HCT116 (cell line): Measurements from ENCODE around the gene PRR20B. TPM values are rescaled to one million over a fixed set of nuclear protein-coding genes. Genes with fewer than 3 reads are reported as not detected.

Source experiments
- ATAC-seq: fragments of 200-7000 bp; cut with Tn5 transposase; 2 replicates; pipeline ENCODE4 v1.9.1; 2020; ENCODE audit warnings: mild to moderate bottlenecking, moderate library complexity
- BruUV-seq: library from RNA; stranded (reverse); fragments of 400-500 nt; replicated peaks from 2 replicates; lab custom pipeline; 2021; lab: Mats Ljungman, UMichigan
- CTCF ChIA-PET: fragments of 300-600 bp; sonication (Branson Sonifier 250); formaldehyde crosslinking; loops from one replicate; lab custom pipeline; 2021; ENCODE audit warnings: antibody characterized with exemption; lab: Charles Lee
- POLR2A ChIA-PET: fragments of 300-600, 350-600 bp; sonication (Branson Sonifier 250); formaldehyde crosslinking; loops from one replicate; lab custom pipeline; 2021; ENCODE audit warnings: antibody characterized with exemption; lab: Charles Lee
- RAD21 ChIA-PET, 2 experiments: fragments of 300-600 bp; sonication (Branson Sonifier 250); formaldehyde crosslinking; loops; one replicate each; lab custom pipeline; 2023; ENCODE audit warnings: low total read pairs in 2 of 2; ENCODE audit not compliant: uncharacterized antibody in 2 of 2, unreplicated experiment in 2 of 2, low non-redundant PET in 1 of 2; lab: Charles Lee
- DNase-seq: peaks from one replicate; pipeline ENCODE4 v3.0.0-alpha.2; 2010; ENCODE audit warnings: low read depth, low spot score
- H2AFZ ChIP-seq: fragments of 200-600 bp; shearing (Covaris generic), sonication (generic); 2 replicates; pipeline ENCODE4 v1.6.1; 2017; ENCODE audit warnings: low read depth, mixed run types, mixed read lengths, antibody characterized with exemption, low read length; ENCODE audit not compliant: poor library complexity, severe bottlenecking
- H3K27ac ChIP-seq: 2 replicates; pipeline ENCODE4 v1.5.1; 2012; ENCODE audit warnings: low read depth, low read length
- H3K27me3 ChIP-seq: fragments of 200-600 bp; sonication (generic); 2 replicates; pipeline ENCODE4 v1.6.1; 2016; ENCODE audit warnings: mixed run types, low read length, mixed read lengths; ENCODE audit not compliant: insufficient read depth
- H3K36me3 ChIP-seq, 2 experiments: fragments of 200-500 bp in 1 of 2; fragments of 200-600 bp in 1 of 2; sonication (Bioruptor generic) in 1 of 2; sonication (generic) in 1 of 2; 2 replicates each; pipeline versions ENCODE4 v1.5.1 to v1.6.1; 2014 to 2016; ENCODE audit warnings: low read length in 2 of 2, inconsistent platforms in 1 of 2, mixed read lengths in 1 of 2, mixed run types in 1 of 2; ENCODE audit not compliant: insufficient read depth in 2 of 2, control insufficient read depth in 1 of 2
- H3K4me1 ChIP-seq, 2 experiments: fragments of 200-600 bp in 1 of 2; sonication (generic) in 1 of 2; 2 replicates each; pipeline versions ENCODE4 v1.5.1 to v1.6.1; 2012 to 2017; ENCODE audit warnings: low read length in 2 of 2, inconsistent platforms in 1 of 2, mild to moderate bottlenecking in 1 of 2, mixed read lengths in 1 of 2, mixed run types in 1 of 2, moderate library complexity in 1 of 2; ENCODE audit not compliant: insufficient read depth in 2 of 2, control insufficient read depth in 1 of 2
- H3K4me2 ChIP-seq: fragments of 200-600 bp; sonication (generic); 2 replicates; pipeline ENCODE4 v1.6.1; 2017; ENCODE audit warnings: mixed run types, low read length, mixed read lengths
- H3K4me3 ChIP-seq, 2 experiments: fragments of 200-600 bp in 1 of 2; sonication (generic) in 1 of 2; replicated peaks in 1 of 2; 2 replicates each; pipeline ENCODE4 v1.5.1; 2011 to 2016; ENCODE audit warnings: low read length in 2 of 2, control low read depth in 1 of 2, low read depth in 1 of 2, mild to moderate bottlenecking in 1 of 2, mixed read lengths in 1 of 2, mixed run types in 1 of 2
- H3K79me2 ChIP-seq: fragments of 200-600 bp; sonication (generic); 2 replicates; pipeline ENCODE4 v1.6.1; 2017; ENCODE audit warnings: mild to moderate bottlenecking, mixed run types, low read length, moderate library complexity, mixed read lengths; ENCODE audit not compliant: insufficient read depth
- H3K9ac ChIP-seq: fragments of 200-600 bp; sonication (generic); 2 replicates; pipeline ENCODE4 v1.6.1; 2016; ENCODE audit warnings: low read length, mixed read lengths
- H3K9me2 ChIP-seq: fragments of 200-600 bp; sonication (generic), shearing (Covaris generic); 2 replicates; pipeline ENCODE4 v1.6.1; 2017; ENCODE audit warnings: mixed run types, mild to moderate bottlenecking, moderate library complexity; ENCODE audit not compliant: insufficient read depth
- H3K9me3 ChIP-seq, 2 experiments: fragments of 200-500 bp in 1 of 2; fragments of 200-600 bp in 1 of 2; sonication (Bioruptor generic) in 1 of 2; sonication (generic) in 1 of 2; 2 replicates each; pipeline ENCODE4 v1.6.1; 2014 to 2017; ENCODE audit warnings: low read length in 2 of 2, mixed read lengths in 2 of 2, inconsistent platforms in 1 of 2, low read depth in 1 of 2, mild to moderate bottlenecking in 1 of 2, mixed run types in 1 of 2, moderate library complexity in 1 of 2; ENCODE audit not compliant: control insufficient read depth in 1 of 2, insufficient read depth in 1 of 2
- H4K20me1 ChIP-seq: fragments of 200-600 bp; sonication (generic), shearing (Covaris generic); 2 replicates; pipeline ENCODE4 v1.6.1; 2017; ENCODE audit warnings: mixed run types, mild to moderate bottlenecking, moderate library complexity; ENCODE audit not compliant: insufficient read depth
- ATF3 ChIP-seq: IDR thresholded peaks from 2 replicates; pipeline ENCODE4 v1.6.1; 2012
- CBX3 ChIP-seq: IDR thresholded peaks from 2 replicates; pipeline ENCODE4 v1.6.1; 2012; ENCODE audit warnings: low read depth
- CEBPB ChIP-seq: IDR thresholded peaks from 2 replicates; pipeline ENCODE4 v1.6.1; 2012; ENCODE audit warnings: low read depth
- CTCF ChIP-seq, 3 experiments: fragments of 200-600 bp in 1 of 3; sonication (generic) in 1 of 3; IDR thresholded peaks in 2 of 3; conservative IDR thresholded peaks in 1 of 3; 2 replicates each; pipeline ENCODE4 v1.5.1; 2012 to 2017; ENCODE audit warnings: low read depth in 2 of 3, low read length in 2 of 3, antibody characterized with exemption in 1 of 3, borderline replicate concordance in 1 of 3, control low read depth in 1 of 3, mild to moderate bottlenecking in 1 of 3, mixed read lengths in 1 of 3, mixed run types in 1 of 3, moderate library complexity in 1 of 3; ENCODE audit not compliant: insufficient read depth in 1 of 3
- EGR1 ChIP-seq: IDR thresholded peaks from 2 replicates; pipeline ENCODE4 v1.6.1; 2012; ENCODE audit warnings: low read depth
- EZH2 ChIP-seq: fragments of 200-600 bp; sonication (generic); IDR thresholded peaks from 2 replicates; pipeline ENCODE4 v1.6.1; 2017; ENCODE audit warnings: antibody characterized with exemption, mixed run types
- EZH2phosphoT487 ChIP-seq: fragments of 200-600 bp; IDR thresholded peaks from 2 replicates; pipeline ENCODE4 v1.6.1; 2018; ENCODE audit warnings: antibody characterized with exemption, borderline replicate concordance
- FOSL1 ChIP-seq: IDR thresholded peaks from 2 replicates; pipeline ENCODE4 v1.6.1; 2012; ENCODE audit warnings: low read depth
- JUND ChIP-seq: IDR thresholded peaks from 2 replicates; pipeline ENCODE4 v1.6.1; 2012
- MAX ChIP-seq: IDR thresholded peaks from 2 replicates; pipeline ENCODE4 v1.6.1; 2012
- POLR2A ChIP-seq: IDR thresholded peaks from 2 replicates; pipeline ENCODE4 v1.7.0; 2011; ENCODE audit warnings: borderline replicate concordance; ENCODE audit not compliant: insufficient read depth, insufficient read length; ENCODE audit errors: extremely low read depth
- POLR2AphosphoS5 ChIP-seq: IDR thresholded peaks from 2 replicates; pipeline ENCODE4 v1.6.1; 2011; ENCODE audit warnings: mild to moderate bottlenecking, low read depth, low read length, moderate library complexity
- RAD21 ChIP-seq: IDR thresholded peaks from 2 replicates; pipeline ENCODE4 v1.6.1; 2012; ENCODE audit warnings: low read depth, mild to moderate bottlenecking
- SP1 ChIP-seq: IDR thresholded peaks from 2 replicates; pipeline ENCODE4 v1.6.1; 2012; ENCODE audit warnings: low read depth
- SRF ChIP-seq: IDR thresholded peaks from 2 replicates; pipeline ENCODE4 v1.6.1; 2012; ENCODE audit warnings: low read depth
- TCF7L2 ChIP-seq: IDR thresholded peaks from 2 replicates; pipeline ENCODE4 v1.7.0; 2011; ENCODE audit warnings: borderline replicate concordance, inconsistent platforms; ENCODE audit not compliant: insufficient read depth, insufficient read length; ENCODE audit errors: extremely low read depth
- ZFX ChIP-seq: fragments of 450-650 bp; IDR thresholded peaks from 2 replicates; pipeline ENCODE4 v1.6.1; 2017
- ZNF274 ChIP-seq: fragments of 200-500 bp; sonication (Bioruptor generic); IDR thresholded peaks from 2 replicates; pipeline ENCODE4 v1.6.1; 2014; ENCODE audit warnings: mild to moderate bottlenecking, low read depth, low read length, inconsistent platforms
- intact Hi-C: fragments of 100-400 bp; cut with micrococcal nuclease; formaldehyde crosslinking; loops from 2 replicates; pipeline ENCODE4 v1.10.0; 2022
- total RNA-seq: library from RNA; stranded (reverse); gene quantifications from one replicate; pipeline ENCODE4 v1.2.1, GENCODE V29; 2021; ENCODE audit not compliant: unreplicated experiment

Gene PRR20B
- total RNA-seq, 1 experiment from 2014 or later = not detected

GRCh38 chr13:57128909-57129308, 18.4 kb upstream of the PRR20B start:
- intact Hi-C loops = no loop called here
- ChIA-PET RAD21 (no interaction called here), CTCF (no interaction called here), POLR2A (no interaction called here)
- Histone ChIP-seq H3K9me2 (no peaks in the 10 kb centered on the region), H3K4me2 (no peak overlapping the region), H3K79me2 (no peaks in the 10 kb centered on the region), H3K36me3 (no peaks in the 10 kb centered on the region), H4K20me1 (no peaks in the 10 kb centered on the region), H3K9ac (no peak overlapping the region), H3K27me3 (no peaks in the 10 kb centered on the region), H2AFZ (no peak overlapping the region), H3K4me3 (no peak overlapping the region), H3K27ac (no peak overlapping the region)
- DNase-seq = no peak
- BruUV-seq = no TSS peak
- ATAC-seq = no peak
- TF ChIP-seq ATF3 = no peak
- no peak for TF ChIP-seq RAD21
- TF ChIP-seq SP1 = no peak
- TF ChIP-seq CTCF (IDR thresholded peaks at IDR 0.05 in 2 of 3, conservative IDR thresholded peaks at IDR 0.05 in 1 of 3; ENCODE audit: borderline replicate concordance in 1 of 3, insufficient read depth in 1 of 3, low read depth in 2 of 3, low read length in 2 of 3) = no peak
- no peak for TF ChIP-seq EZH2phosphoT487
- no peak for TF ChIP-seq POLR2AphosphoS5
- TF ChIP-seq TCF7L2 = no peak
- no peak for TF ChIP-seq POLR2A
- TF ChIP-seq CEBPB = no peak
- no peak for TF ChIP-seq EGR1
- no peak for TF ChIP-seq FOSL1
- no peak for TF ChIP-seq ZFX
- TF ChIP-seq EZH2 = no peak
- no peak for TF ChIP-seq ZNF274
- TF ChIP-seq SRF = no peak
- no peak for TF ChIP-seq JUND
- no peak for TF ChIP-seq CBX3
- no peak for TF ChIP-seq MAX
- TF ChIP-seq, all 23 proteins: peak for 0
- no peaks in the 10 kb centered on the region for H3K4me1 ChIP-seq
- H3K9me3 ChIP-seq = peaks cover 3 to 19% of the 10 kb centered on the region in 2 experiments; a peak in 2 of 4 replicates
